Neural cell (in vitro differentiated cells): ENCODE results near the gene IRF2BP2. TPM values are rescaled to one million over a fixed set of nuclear protein-coding genes. Genes with fewer than 3 reads are reported as not detected.

Experiments used
- H2AFZ ChIP-seq: fragments of 200-600, 300-800 bp; sonication (generic), shearing (Covaris generic); 2 replicates; pipeline ENCODE4 v1.6.0; 2014; ENCODE audit warnings: low read depth, mild to moderate bottlenecking, antibody characterized with exemption, low read length, moderate library complexity
- H3F3A ChIP-seq: fragments of 200-600 bp; shearing (Covaris generic); 2 replicates; pipeline ENCODE4 v1.6.1; 2016; ENCODE audit warnings: mild to moderate bottlenecking, moderate library complexity, mixed read lengths, antibody characterized with exemption, low read length; ENCODE audit not compliant: insufficient read depth, poor library complexity, severe bottlenecking
- H3K27ac ChIP-seq: fragments of 200-600, 300-800 bp; sonication (generic), shearing (Covaris generic); 2 replicates; pipeline ENCODE4 v1.5.1; 2014; ENCODE audit warnings: mild to moderate bottlenecking, low read length, moderate library complexity
- H3K27me3 ChIP-seq: fragments of 300-800, 200-600 bp; sonication (generic), shearing (Covaris generic); 2 replicates; pipeline ENCODE4 v1.6.0; 2014; ENCODE audit warnings: mild to moderate bottlenecking, low read depth, low read length, moderate library complexity; ENCODE audit not compliant: insufficient read depth
- H3K36me3 ChIP-seq: fragments of 300-800, 200-600 bp; sonication (generic), shearing (Covaris generic); 2 replicates; pipeline ENCODE4 v1.5.1; 2014; ENCODE audit warnings: mild to moderate bottlenecking, antibody characterized with exemption, low read length, moderate library complexity; ENCODE audit not compliant: insufficient read depth
- H3K4me2 ChIP-seq: fragments of 300-800, 200-600 bp; sonication (generic), shearing (Covaris generic); 2 replicates; pipeline ENCODE4 v1.6.0; 2014; ENCODE audit warnings: mild to moderate bottlenecking, low read length
- H3K4me3 ChIP-seq: fragments of 300-800, 200-600 bp; sonication (generic), shearing (Covaris generic); 2 replicates; pipeline ENCODE4 v1.5.1; 2014; ENCODE audit warnings: mild to moderate bottlenecking, low read length, moderate library complexity
- H3K79me2 ChIP-seq: fragments of 200-600 bp; shearing (Covaris generic); replicated peaks from 2 replicates; pipeline ENCODE4 v1.6.0; 2014; ENCODE audit warnings: mild to moderate bottlenecking, low read length, moderate library complexity; ENCODE audit not compliant: insufficient read depth
- H3K9ac ChIP-seq: fragments of 300-800, 200-600 bp; sonication (generic), shearing (Covaris generic); 2 replicates; pipeline ENCODE4 v1.6.1; 2016; ENCODE audit warnings: mild to moderate bottlenecking, low read length, mixed read lengths
- H3K9me2 ChIP-seq: fragments of 200-600 bp; shearing (Covaris generic); 2 replicates; pipeline ENCODE4 v1.6.1; 2016; ENCODE audit warnings: mild to moderate bottlenecking, low read length, mixed read lengths; ENCODE audit not compliant: insufficient read depth
- H3K9me3 ChIP-seq: fragments of 200-600, 300-800 bp; sonication (generic), shearing (Covaris generic); 2 replicates; pipeline ENCODE4 v1.6.1; 2016; ENCODE audit warnings: mild to moderate bottlenecking, mixed run types, low read length, moderate library complexity, mixed read lengths
- H4K20me1 ChIP-seq: fragments of 200-600 bp; shearing (Covaris generic); 2 replicates; pipeline ENCODE4 v1.6.1; 2016; ENCODE audit warnings: mild to moderate bottlenecking, mixed run types; ENCODE audit not compliant: insufficient read depth
- CTCF ChIP-seq: fragments of 450-650 bp; IDR thresholded peaks from 2 replicates; pipeline ENCODE4 v1.5.1; 2014; ENCODE audit warnings: antibody characterized with exemption, mild to moderate bottlenecking, moderate library complexity; ENCODE audit not compliant: poor library complexity, severe bottlenecking
- EP300 ChIP-seq: fragments of 450-650 bp; conservative IDR thresholded peaks from 2 replicates; pipeline ENCODE4 v1.6.1; 2014; ENCODE audit warnings: antibody characterized with exemption, mild to moderate bottlenecking, moderate library complexity; ENCODE audit not compliant: poor library complexity, severe bottlenecking
- EZH2 ChIP-seq: fragments of 200-600, 300-800 bp; shearing (Covaris generic), sonication (generic); IDR thresholded peaks from 2 replicates; pipeline ENCODE4 v1.6.1; 2014; ENCODE audit warnings: antibody characterized with exemption, low read length, borderline replicate concordance, mild to moderate bottlenecking; ENCODE audit not compliant: insufficient read depth, poor library complexity, severe bottlenecking
- MXI1 ChIP-seq: fragments of 450-650 bp; conservative IDR thresholded peaks from 2 replicates; pipeline ENCODE4 v1.6.1; 2014; ENCODE audit warnings: antibody characterized with exemption, mild to moderate bottlenecking; ENCODE audit not compliant: poor library complexity, severe bottlenecking
- POLR2AphosphoS5 ChIP-seq: IDR thresholded peaks from 2 replicates; pipeline ENCODE4 v1.6.1; 2012
- RAD21 ChIP-seq: fragments of 450-650 bp; conservative IDR thresholded peaks from 2 replicates; pipeline ENCODE4 v1.6.1; 2014; ENCODE audit warnings: antibody characterized with exemption, mild to moderate bottlenecking, moderate library complexity
- REST ChIP-seq: IDR thresholded peaks from 2 replicates; pipeline ENCODE4 v1.6.1; 2012; ENCODE audit warnings: borderline replicate concordance
- SMC3 ChIP-seq: fragments of 450-650 bp; conservative IDR thresholded peaks from 2 replicates; pipeline ENCODE4 v1.6.1; 2014; ENCODE audit warnings: antibody characterized with exemption, mild to moderate bottlenecking, moderate library complexity; ENCODE audit not compliant: poor library complexity
- TAF1 ChIP-seq: IDR thresholded peaks from 2 replicates; pipeline ENCODE4 v1.6.1; 2012; ENCODE audit warnings: low read depth
- polyA plus RNA-seq: library from polyadenylated mRNA; depleted of rRNA; stranded (reverse); fragments of >200 nt; gene quantifications from 2 replicates; pipeline ENCODE4 v1.2.3, GENCODE V29; 2014

IRF2BP2 gene
- polyA plus RNA-seq, 1 donor from 2014 or later = 56.9 TPM

GRCh38 chr1:234626391-234626790, 16.4 kb upstream of the IRF2BP2 start:
- no peak for TF ChIP-seq EZH2
- TF ChIP-seq RAD21 = no peak
- TF ChIP-seq POLR2AphosphoS5 = no peak
- no peak for TF ChIP-seq REST
- TF ChIP-seq MXI1 = no peak
- TF ChIP-seq TAF1 = no peak
- H3K4me3 ChIP-seq = no peak overlapping the region
- no peak overlapping the region for H3K27ac ChIP-seq
- no peaks in the 10 kb centered on the region for H3K27me3 ChIP-seq
- H4K20me1 ChIP-seq = no peaks in the 10 kb centered on the region
- no peaks in the 10 kb centered on the region for H3K36me3 ChIP-seq
- H3K4me2 ChIP-seq = no peak overlapping the region
- H3K9me3 ChIP-seq = no peaks in the 10 kb centered on the region
- no peaks in the 10 kb centered on the region for H3K9me2 ChIP-seq
- H3F3A ChIP-seq = no peaks in the 10 kb centered on the region
- no peaks in the 10 kb centered on the region for H3K79me2 ChIP-seq
- H2AFZ ChIP-seq = no peak overlapping the region
- H3K9ac ChIP-seq = no peak overlapping the region

- TF ChIP-seq TAF1 (no peak), SMC3 (no peak), EZH2 (no peak), RAD21 (no peak)
- no peaks in the 10 kb centered on the region for H3K27me3 ChIP-seq
- H3K4me2 ChIP-seq = no peak overlapping the region
- no peaks in the 10 kb centered on the region for H3K9me2 ChIP-seq
- H4K20me1 ChIP-seq = no peaks in the 10 kb centered on the region
- H3F3A ChIP-seq = no peaks in the 10 kb centered on the region
- no peaks in the 10 kb centered on the region for H3K9me3 ChIP-seq
- no peak overlapping the region for H3K27ac ChIP-seq
- H3K36me3 ChIP-seq = no peaks in the 10 kb centered on the region
- H3K79me2 ChIP-seq = no peaks in the 10 kb centered on the region
- no peak overlapping the region for H2AFZ ChIP-seq
- no peak overlapping the region for H3K9ac ChIP-seq
- H3K4me3 ChIP-seq = no peak overlapping the region
Measured at GRCh38 chr1:234624724-234625117, 14.7 kb upstream of the IRF2BP2 start.

GRCh38 chr1:234621657-234622335, 11.8 kb upstream of the IRF2BP2 start:
- H4K20me1 ChIP-seq = no peaks in the 10 kb centered on the region
- no peaks in the 10 kb centered on the region for H3K79me2 ChIP-seq
- H3K9ac ChIP-seq = no peak overlapping the region
- H3K4me3 ChIP-seq = no peak overlapping the region
- TF ChIP-seq RAD21 (no peak), SMC3 (no peak), REST (no peak), TAF1 (no peak), CTCF (no peak), EP300 (no peak), MXI1 (no peak), POLR2AphosphoS5 (no peak), EZH2 (no peak)
- no peaks in the 10 kb centered on the region for H3K9me2 ChIP-seq
- H2AFZ ChIP-seq = no peak overlapping the region
- H3K36me3 ChIP-seq = no peaks in the 10 kb centered on the region
- H3K9me3 ChIP-seq = no peaks in the 10 kb centered on the region
- H3K27me3 ChIP-seq = no peaks in the 10 kb centered on the region
- H3K4me2 ChIP-seq = no peak overlapping the region
- no peaks in the 10 kb centered on the region for H3F3A ChIP-seq
- H3K27ac ChIP-seq = no peak overlapping the region
